UCSD-AML1 (cell line): ENCODE data around the gene AKAP12.
A peak's percentile ranks its signal among the peaks of the same experiment; 100 is the strongest.

Source experiments
- DNase-seq: peaks from one replicate; lab custom pipeline; 2025; ENCODE audit not compliant: unreplicated experiment; lab: John Stamatoyannopoulos, UW

Gene AKAP12

GRCh38 chr6:151239603-151240035, at the start of gene AKAP12:
AKAP12 (plus strand) TSS chr6:151239967; CDS start chr6:151240563, 596 bp downstream.
- DNase-seq: no peak

- no peak for DNase-seq
These were observed 48.2 kb upstream of the AKAP12 start for GRCh38 chr6:151191527-151191926.

GRCh38 chr6:151196555-151196954, 43.2 kb upstream of the AKAP12 start:
- no peak for DNase-seq

GRCh38 chr6:151197556-151197955, 42.2 kb upstream of the AKAP12 start:
- DNase-seq: no peak

- no peak for DNase-seq
These were observed 39.8 kb upstream of the AKAP12 start for GRCh38 chr6:151199991-151200390.

- no peak for DNase-seq
These were observed 33.8 kb upstream of the AKAP12 start for GRCh38 chr6:151205721-151206600.

GRCh38 chr6:151207674-151208073, 32.1 kb upstream of the AKAP12 start:
- no peak for DNase-seq

- DNase-seq: no peak
These were observed 30.5 kb upstream of the AKAP12 start for GRCh38 chr6:151209071-151209831.

GRCh38 chr6:151211075-151211474, 28.7 kb upstream of the AKAP12 start:
- no peak for DNase-seq

- DNase-seq: no peak
These were observed 26.4 kb upstream of the AKAP12 start for GRCh38 chr6:151213352-151213751.

- no peak for DNase-seq
These were observed 23.8 kb upstream of the AKAP12 start for GRCh38 chr6:151215999-151216398.

GRCh38 chr6:151216804-151217203, 23.0 kb upstream of the AKAP12 start:
- DNase-seq: no peak

- no peak for DNase-seq
These were observed 20.6 kb upstream of the AKAP12 start for GRCh38 chr6:151219192-151219591.

GRCh38 chr6:151224076-151224475, 15.7 kb upstream of the AKAP12 start:
- no peak for DNase-seq

GRCh38 chr6:151225919-151226318, 13.8 kb upstream of the AKAP12 start:
- no peak for DNase-seq

- no peak for DNase-seq
These were observed 10.9 kb upstream of the AKAP12 start for GRCh38 chr6:151228788-151229400.

- peak; percentile 25 for DNase-seq
These were observed 10.1 kb upstream of the AKAP12 start for GRCh38 chr6:151229401-151230276.

GRCh38 chr6:151230277-151230577, 9.5 kb upstream of the AKAP12 start:
- no peak for DNase-seq

GRCh38 chr6:151232899-151233298, 6.9 kb upstream of the AKAP12 start:
- DNase-seq: no peak

GRCh38 chr6:151233731-151234130, 6.0 kb upstream of the AKAP12 start:
- no peak for DNase-seq
